ENCODE measurements around the gene IFI16. TPM values are rescaled to one million over a fixed set of nuclear protein-coding genes. Genes with fewer than 3 reads are reported as not detected.

Gene IFI16
- polyA plus RNA-seq, 3 donors = 64.8 to 99.7 (median 80.1) TPM

- H3K27ac Mint-ChIP-seq = peak overlapping the region in 4 of 7 donors; percentile 32 to 78 (median 61)
- H3K9ac ChIP-seq (ENCODE audit: insufficient read depth, low read length, poor library complexity, severe bottlenecking) = no peak overlapping the region
- WGBS (ENCODE audit: insufficient coverage) = 100% methylated on average over 1 of the region's 1 CpG
- H3K79me2 ChIP-seq (ENCODE audit: insufficient read depth, low read length) = peaks cover 81% of the 10 kb centered on the region
- no peaks in the 10 kb centered on the region for H3K4me1 ChIP-seq (ENCODE audit: control insufficient read depth in 1 of 2, insufficient read depth in 2 of 2, low read length in 2 of 2)
- H3K27ac ChIP-seq (ENCODE audit: low read depth in 1 of 2, low read length in 2 of 2) = no peak overlapping the region
- no peak overlapping the region for H3K4me3 Mint-ChIP-seq
- DNase-seq = no peak
- no peak overlapping the region for H3K4me3 ChIP-seq (replicated peaks in 1 of 3; ENCODE audit: low read depth in 2 of 3, low read length in 3 of 3)
- peaks cover 90 to 98% of the 10 kb centered on the region in 2 donors for H3K36me3 Mint-ChIP-seq
- H3K27me3 Mint-ChIP-seq (ENCODE audit: low read depth in 3 of 3) = no peaks in the 10 kb centered on the region
- H3K9me3 Mint-ChIP-seq = no peaks in the 10 kb centered on the region
- H3K4me2 ChIP-seq (replicated peaks; ENCODE audit: extremely low read depth, low read length, poor library complexity, severe bottlenecking) = no peak overlapping the region
- TF ChIP-seq CTCF (IDR thresholded peaks at IDR 0.05) = no peak
- peaks cover 34% of the 10 kb centered on the region for H3K4me1 Mint-ChIP-seq
- no peaks in the 10 kb centered on the region for H3K27me3 ChIP-seq (ENCODE audit: control insufficient read depth in 2 of 2, insufficient read depth in 2 of 2, low read length in 2 of 2)
- peaks cover 76 to 98% of the 10 kb centered on the region in 2 donors for H3K36me3 ChIP-seq (replicated peaks in 1 of 2; ENCODE audit: control insufficient read depth in 1 of 2, insufficient read depth in 2 of 2, low read length in 2 of 2)
- intact Hi-C loops (cut with micrococcal nuclease) = no loop called here
- no peaks in the 10 kb centered on the region for H3K9me3 ChIP-seq (replicated peaks in 1 of 2; ENCODE audit: control insufficient read depth in 1 of 2, insufficient read depth in 1 of 2, low read length in 2 of 2)
- H4K20me1 ChIP-seq (ENCODE audit: insufficient read depth, low read length) = peaks cover 100% of the 10 kb centered on the region
- H2AFZ ChIP-seq (ENCODE audit: insufficient read depth, low read depth, low read length, poor library complexity, severe bottlenecking) = no peak overlapping the region
These were observed 20.6 kb downstream of the IFI16 start for GRCh38 chr1:159030311-159030710.

GRCh38 chr1:159030877-159031447 lies 21.3 kb downstream of the IFI16 start:
- H3K27me3 ChIP-seq (ENCODE audit: control insufficient read depth in 2 of 2, insufficient read depth in 2 of 2, low read length in 2 of 2) = no peaks in the 10 kb centered on the region
- TF ChIP-seq CTCF (IDR thresholded peaks at IDR 0.05) = no peak
- Mint-ChIP-seq H3K36me3 (peaks cover 91 to 98% of the 10 kb centered on the region in 2 donors), H3K27ac (peak overlapping the region in 4 of 7 donors; percentile 32 to 74 (median 48)), H3K27me3 (ENCODE audit: low read depth in 3 of 3) (peaks cover 0 to 2% (median 0%) of the 10 kb centered on the region in 3 donors), H3K4me3 (no peak overlapping the region), H3K4me1 (peaks cover 29% of the 10 kb centered on the region), H3K9me3 (no peaks in the 10 kb centered on the region)
- WGBS (ENCODE audit: insufficient coverage) = 88% methylated on average over 2 of the region's 3 CpGs
- H2AFZ ChIP-seq (ENCODE audit: insufficient read depth, low read depth, low read length, poor library complexity, severe bottlenecking) = no peak overlapping the region
- intact Hi-C loops (cut with micrococcal nuclease) = no loop called here
- H3K4me3 ChIP-seq (replicated peaks in 1 of 3; ENCODE audit: low read depth in 2 of 3, low read length in 3 of 3) = no peak overlapping the region
- peaks cover 81% of the 10 kb centered on the region for H3K79me2 ChIP-seq (ENCODE audit: insufficient read depth, low read length)
- no peak overlapping the region for H3K27ac ChIP-seq (ENCODE audit: low read depth in 1 of 2, low read length in 2 of 2)
- H3K4me2 ChIP-seq (replicated peaks; ENCODE audit: extremely low read depth, low read length, poor library complexity, severe bottlenecking) = no peak overlapping the region
- H3K9ac ChIP-seq (ENCODE audit: insufficient read depth, low read length, poor library complexity, severe bottlenecking) = no peak overlapping the region
- peaks cover 100% of the 10 kb centered on the region for H4K20me1 ChIP-seq (ENCODE audit: insufficient read depth, low read length)
- no peak for DNase-seq
- H3K36me3 ChIP-seq (replicated peaks in 1 of 2; ENCODE audit: control insufficient read depth in 1 of 2, insufficient read depth in 2 of 2, low read length in 2 of 2) = peaks cover 78 to 98% of the 10 kb centered on the region in 2 donors
- no peaks in the 10 kb centered on the region for H3K4me1 ChIP-seq (ENCODE audit: control insufficient read depth in 1 of 2, insufficient read depth in 2 of 2, low read length in 2 of 2)
- H3K9me3 ChIP-seq (replicated peaks in 1 of 2; ENCODE audit: control insufficient read depth in 1 of 2, insufficient read depth in 1 of 2, low read length in 2 of 2) = no peaks in the 10 kb centered on the region
